ENCODE results near the gene KLHL20.
"Not testable (repeated sequence)": the region's sequence is repeated elsewhere in the genome, so short reads cannot be mapped to it uniquely, and the experiment has no call there.

KLHL20 gene

GRCh38 chr1:173714759-173715537 lies at the start of gene KLHL20:
Gene KLHL20 (plus strand): TSS chr1:173714981. CDS start chr1:173716044, 1,063 bp downstream.
- peak; percentile 86 for DNase-seq (ENCODE audit: low spot score)

- DNase-seq (ENCODE audit: low spot score) = no peak
Observed at GRCh38 chr1:173666646-173667045, 48.1 kb upstream of the KLHL20 start.

GRCh38 chr1:173669491-173669941 lies 45.3 kb upstream of the KLHL20 start, which contains the start of gene ANKRD45:
Gene ANKRD45 (minus strand): TSS chr1:173669851. CDS start chr1:173659418, 10,433 bp downstream.
- peak; percentile 86 for DNase-seq (ENCODE audit: low spot score)

GRCh38 chr1:173674496-173674895 lies 40.3 kb upstream of the KLHL20 start:
- not testable (repeated sequence) for DNase-seq (ENCODE audit: low spot score)

- DNase-seq (ENCODE audit: low spot score) = not testable (repeated sequence)
Observed at GRCh38 chr1:173680152-173680551, 34.6 kb upstream of the KLHL20 start.

GRCh38 chr1:173682184-173682583 lies 32.6 kb upstream of the KLHL20 start:
- DNase-seq (ENCODE audit: low spot score) = no peak

GRCh38 chr1:173683838-173684237 lies 30.9 kb upstream of the KLHL20 start:
- DNase-seq (ENCODE audit: low spot score) = not testable (repeated sequence)

- DNase-seq (ENCODE audit: low spot score) = not testable (repeated sequence)
Observed at GRCh38 chr1:173685121-173685520, 29.7 kb upstream of the KLHL20 start.

- no peak for DNase-seq (ENCODE audit: low spot score)
Observed at GRCh38 chr1:173688300-173688699, 26.5 kb upstream of the KLHL20 start.

- no peak for DNase-seq (ENCODE audit: low spot score)
Observed at GRCh38 chr1:173693238-173693637, 21.5 kb upstream of the KLHL20 start.

- not testable (repeated sequence) for DNase-seq (ENCODE audit: low spot score)
Observed at GRCh38 chr1:173701299-173701698, 13.5 kb upstream of the KLHL20 start.

- DNase-seq (ENCODE audit: low spot score) = no peak
Observed at GRCh38 chr1:173702736-173703135, 12.0 kb upstream of the KLHL20 start.

GRCh38 chr1:173705117-173705516 lies 9.7 kb upstream of the KLHL20 start:
- no peak for DNase-seq (ENCODE audit: low spot score)

- no peak for DNase-seq (ENCODE audit: low spot score)
Observed at GRCh38 chr1:173708787-173709186, 6.0 kb upstream of the KLHL20 start.

- DNase-seq (ENCODE audit: low spot score) = no peak
Observed at GRCh38 chr1:173714441-173714758, 381 bp upstream of the KLHL20 start.

GRCh38 chr1:173715538-173715844 lies 710 bp downstream of the KLHL20 start:
- DNase-seq (ENCODE audit: low spot score) = no peak

- no peak for DNase-seq (ENCODE audit: low spot score)
Observed at GRCh38 chr1:173717238-173717637, 2.5 kb downstream of the KLHL20 start.

GRCh38 chr1:173731331-173731730 lies 16.6 kb downstream of the KLHL20 start:
- not testable (repeated sequence) for DNase-seq (ENCODE audit: low spot score)

GRCh38 chr1:173733912-173734311 lies 19.1 kb downstream of the KLHL20 start:
- DNase-seq (ENCODE audit: low spot score) = no peak

GRCh38 chr1:173736104-173736503 lies 21.3 kb downstream of the KLHL20 start:
- not testable (repeated sequence) for DNase-seq (ENCODE audit: low spot score)

GRCh38 chr1:173742203-173742886 lies 27.6 kb downstream of the KLHL20 start:
- DNase-seq (ENCODE audit: low spot score) = no peak

- no peak for DNase-seq (ENCODE audit: low spot score)
Observed at GRCh38 chr1:173744651-173745050, 29.9 kb downstream of the KLHL20 start.

GRCh38 chr1:173749137-173749536 lies 34.4 kb downstream of the KLHL20 start:
- no peak for DNase-seq (ENCODE audit: low spot score)
